GM12878 (cell line): ENCODE data around the gene PLOD2.

Experiments
- CHD1 ChIP-seq: IDR thresholded peaks from 2 replicates; pipeline ENCODE4 v1.6.1; 2012; ENCODE audit warnings: low read depth, low read length, improper control_type of control experiment
- CHD4 ChIP-seq: fragments of 200-600 bp; sonication (generic); IDR thresholded peaks from 2 replicates; pipeline ENCODE4 v1.6.1; 2016; ENCODE audit warnings: mild to moderate bottlenecking
- CTCF ChIP-seq, 3 experiments: IDR thresholded peaks in 2 of 3; conservative IDR thresholded peaks in 1 of 3; 2 replicates each; pipeline ENCODE4 v1.5.1; 2011; ENCODE audit warnings: low read depth in 3 of 3, low read length in 3 of 3, mild to moderate bottlenecking in 3 of 3, control low read depth in 2 of 3, moderate library complexity in 2 of 3, inconsistent platforms in 1 of 3, mixed read lengths in 1 of 3; ENCODE audit not compliant: control insufficient read depth in 2 of 3, insufficient read depth in 1 of 3; ENCODE audit errors: extremely low read depth in 1 of 3
- EED ChIP-seq: sonication (generic); IDR thresholded peaks from 2 replicates; pipeline ENCODE4 v1.6.1; 2016; ENCODE audit warnings: antibody characterized with exemption, low read depth
- EZH2 ChIP-seq: IDR thresholded peaks from 2 replicates; pipeline ENCODE4 v1.6.1; 2012; ENCODE audit warnings: low read depth, mild to moderate bottlenecking, control low read depth, inconsistent platforms, low read length, borderline replicate concordance; ENCODE audit not compliant: control insufficient read depth
- JUNB ChIP-seq: IDR thresholded peaks from 2 replicates; pipeline ENCODE4 v1.6.1; 2016; ENCODE audit warnings: antibody characterized with exemption, mild to moderate bottlenecking
- POLR2A ChIP-seq: IDR thresholded peaks from 2 replicates; pipeline ENCODE4 v1.6.1; 2011; ENCODE audit warnings: low read depth, mild to moderate bottlenecking, low read length
- POLR2AphosphoS5 ChIP-seq: IDR thresholded peaks from 2 replicates; pipeline ENCODE4 v1.6.1; 2011; ENCODE audit warnings: mild to moderate bottlenecking, low read length, inconsistent platforms
- RAD21 ChIP-seq: IDR thresholded peaks from 2 replicates; pipeline ENCODE4 v1.6.1; 2011; ENCODE audit warnings: mild to moderate bottlenecking, low read depth, low read length, moderate library complexity; ENCODE audit not compliant: insufficient read depth
- RAD51 ChIP-seq: fragments of 450-650 bp; IDR thresholded peaks from 2 replicates; pipeline ENCODE4 v1.6.1; 2016; ENCODE audit warnings: moderate library complexity, mild to moderate bottlenecking, inconsistent platforms
- SMAD5 ChIP-seq: IDR thresholded peaks from 2 replicates; pipeline ENCODE4 v1.6.1; 2016; ENCODE audit warnings: antibody characterized with exemption, low read depth
- TAF1 ChIP-seq: IDR thresholded peaks from 2 replicates; pipeline ENCODE4 v1.6.1; 2011; ENCODE audit warnings: mild to moderate bottlenecking, low read depth, low read length, borderline replicate concordance
- ZSCAN29 ChIP-seq: fragments of 450-650 bp; IDR thresholded peaks from 2 replicates; pipeline ENCODE4 v1.6.1; 2017; ENCODE audit warnings: mild to moderate bottlenecking, moderate library complexity

GRCh38 chr3:146134348-146135117, 26.5 kb downstream of the PLOD2 start:
- no peak for TF ChIP-seq RAD51
- TF ChIP-seq CHD4: no peak
- TF ChIP-seq JUNB: no peak
- no peak for TF ChIP-seq CHD1
- TF ChIP-seq TAF1: no peak
- TF ChIP-seq SMAD5: no peak
- no peak for TF ChIP-seq EZH2
- TF ChIP-seq EED: no peak
- no peak for TF ChIP-seq CTCF (IDR thresholded peaks at IDR 0.05 in 2 of 3, conservative IDR thresholded peaks at IDR 0.05 in 1 of 3; ENCODE audit: control insufficient read depth in 2 of 3, extremely low read depth in 1 of 3, insufficient read depth in 1 of 3, low read depth in 3 of 3, low read length in 3 of 3)
- TF ChIP-seq POLR2AphosphoS5: no peak
- no peak for TF ChIP-seq ZSCAN29
- TF ChIP-seq RAD21: no peak
- no peak for TF ChIP-seq POLR2A
